SU-DHL-6 (cell line): ENCODE measurements around the gene RGL1.

Experiments
- CTCF ChIP-seq: fragments of 200-600 bp; sonication (generic); IDR thresholded peaks from one replicate; pipeline ENCODE4 v1.5.1; 2017; ENCODE audit warnings: antibody characterized with exemption, mild to moderate bottlenecking, low read length, moderate library complexity; ENCODE audit not compliant: insufficient read depth, poor library complexity, severe bottlenecking
- EZH2phosphoT487 ChIP-seq: fragments of 200-600 bp; sonication (generic), shearing (Covaris generic); conservative IDR thresholded peaks from 2 replicates; pipeline ENCODE4 v1.6.1; 2018; ENCODE audit warnings: mild to moderate bottlenecking, antibody characterized with exemption, low read length, moderate library complexity, mixed read lengths

DNA sequence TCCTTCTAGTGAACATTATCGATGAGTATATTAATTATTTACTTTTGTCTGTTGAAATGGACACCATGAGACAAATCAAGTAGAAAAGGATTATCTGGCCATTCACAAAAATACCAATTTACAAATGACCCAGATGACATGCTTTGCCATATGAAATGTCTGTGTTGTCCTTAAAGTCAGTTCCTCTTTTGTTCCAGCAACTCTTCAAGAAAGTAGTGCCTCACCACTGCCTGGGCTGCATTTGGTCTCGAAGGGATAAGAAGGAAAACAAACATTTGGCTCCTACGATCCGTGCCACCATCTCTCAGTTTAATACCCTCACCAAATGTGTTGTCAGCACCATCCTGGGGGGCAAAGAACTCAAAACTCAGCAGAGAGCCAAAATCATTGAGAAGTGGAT is 79.6 kb downstream of the RGL1 start:
- TF ChIP-seq CTCF (no peak), EZH2phosphoT487 (no peak)
